HepG2 (cell line): ENCODE measurements around the gene ADPRS. TPM values are rescaled to one million over a fixed set of nuclear protein-coding genes. Genes with fewer than 3 reads are reported as not detected.

ENCODE experiments used
- ATAC-seq: fragments of 200-7000 bp; cut with Tn5 transposase; 3 replicates; pipeline ENCODE4 v1.9.1; 2020; ENCODE audit warnings: mild to moderate bottlenecking, moderate library complexity
- BruUV-seq: library from RNA; stranded (reverse); fragments of 400-500 nt; replicated peaks from 2 replicates; lab custom pipeline; 2021; lab: Mats Ljungman, UMichigan
- CTCF ChIA-PET: fragments of 300-600 bp; formaldehyde crosslinking; extraction: SDS; loops from one replicate; lab custom pipeline; 2021; ENCODE audit warnings: low total read pairs, inconsistent platforms, low intra/inter-chr PET ratio; lab: Yijun Ruan, JAX
- POLR2A ChIA-PET: fragments of 350-600 bp; sonication (Branson Sonifier 250); formaldehyde crosslinking; loops from one replicate; lab custom pipeline; 2020; ENCODE audit warnings: antibody characterized with exemption, inconsistent platforms; lab: Yijun Ruan, JAX
- DNase-seq: peaks from one replicate; pipeline ENCODE4 v3.0.0-alpha.2; 2015; ENCODE audit warnings: low spot score
- FAIRE-seq: peaks from 3 replicates; lab custom pipeline; 2011; peaks lifted over from hg19 to GRCh38; lab: Jason Lieb, UNC
- H2AFZ ChIP-seq: one replicate; pipeline ENCODE4 v1.6.1; 2011; ENCODE audit warnings: low read length, inconsistent platforms
- H3K27ac ChIP-seq: fragments of 300-600 bp; 3 replicates; pipeline ENCODE4 v1.8.0; 2011; ENCODE audit warnings: mixed run types, mild to moderate bottlenecking, mixed read lengths, low read length, inconsistent platforms; ENCODE audit not compliant: insufficient read depth; ENCODE audit errors: extremely low read length
- H3K27me3 ChIP-seq, 2 experiments: fragments of 200-600 bp in 1 of 2; 2 replicates in 1 of 2; 3 replicates in 1 of 2; pipeline versions ENCODE4 v1.6.0 to v1.8.0; 2011; ENCODE audit warnings: low read length in 2 of 2, mild to moderate bottlenecking in 2 of 2, moderate library complexity in 2 of 2, inconsistent platforms in 1 of 2; ENCODE audit not compliant: insufficient read depth in 2 of 2, control insufficient read depth in 1 of 2
- H3K36me3 ChIP-seq, 2 experiments: fragments of 200-600 bp in 1 of 2; replicated peaks in 1 of 2; 2 replicates in 1 of 2; 3 replicates in 1 of 2; pipeline versions ENCODE4 v1.5.1 to v1.8.0; 2011; ENCODE audit warnings: low read length in 2 of 2, inconsistent platforms in 1 of 2; ENCODE audit not compliant: insufficient read depth in 2 of 2, control insufficient read depth in 1 of 2
- H3K4me1 ChIP-seq: 2 replicates; pipeline ENCODE4 v1.5.1; 2012; ENCODE audit warnings: low read length, inconsistent platforms; ENCODE audit not compliant: insufficient read depth
- H3K4me2 ChIP-seq: 2 replicates; pipeline ENCODE4 v1.6.0; 2011; ENCODE audit warnings: low read depth, low read length, inconsistent platforms
- H3K4me3 ChIP-seq, 3 experiments: fragments of 200-600 bp in 1 of 3; sonication (generic), shearing (Covaris generic) in 1 of 3; replicated peaks in 1 of 3; 2 replicates each; pipeline ENCODE4 v1.5.1; 2011 to 2016; ENCODE audit warnings: low read length in 3 of 3, inconsistent platforms in 2 of 3, low read depth in 2 of 3, mild to moderate bottlenecking in 2 of 3, control low read depth in 1 of 3, mixed read lengths in 1 of 3; ENCODE audit not compliant: insufficient read depth in 1 of 3
- H3K79me2 ChIP-seq: one replicate; pipeline ENCODE4 v1.6.1; 2011; ENCODE audit warnings: low read length, inconsistent platforms; ENCODE audit not compliant: insufficient read depth
- H3K9ac ChIP-seq: 2 replicates; pipeline ENCODE4 v1.6.0; 2011; ENCODE audit warnings: mild to moderate bottlenecking, low read depth, low read length, inconsistent platforms; ENCODE audit not compliant: insufficient read depth
- H3K9me3 ChIP-seq: 2 replicates; pipeline ENCODE4 v1.5.1; 2012; ENCODE audit warnings: mild to moderate bottlenecking, low read length
- H4K20me1 ChIP-seq: 2 replicates; pipeline ENCODE4 v1.6.0; 2011; ENCODE audit warnings: inconsistent platforms, mild to moderate bottlenecking, low read length, moderate library complexity; ENCODE audit not compliant: insufficient read depth
- ARID2 ChIP-seq: sonication (generic); formaldehyde crosslinking; IDR thresholded peaks from 2 replicates; pipeline ENCODE4 v1.8.1; 2022; ENCODE audit warnings: mild to moderate bottlenecking, missing genetic modification reagents, borderline replicate concordance
- ATF7 ChIP-seq, 2 experiments: fragments of 450-650 bp in 1 of 2; sonication (generic) in 1 of 2; formaldehyde crosslinking in 1 of 2; IDR thresholded peaks; 2 replicates each; pipeline versions ENCODE4 v1.4.0 to v1.6.1; 2016 to 2020; ENCODE audit warnings: antibody characterized with exemption in 1 of 2, mild to moderate bottlenecking in 1 of 2, missing genetic modification reagents in 1 of 2
- CBX2 ChIP-seq, 2 experiments: fragments of 200-600 bp in 1 of 2; sonication (generic); formaldehyde crosslinking in 1 of 2; IDR thresholded peaks; 2 replicates each; pipeline versions ENCODE4 v1.7.0 to v1.8.1; 2018 to 2022; ENCODE audit warnings: low read depth in 2 of 2, low read length in 1 of 2, mild to moderate bottlenecking in 1 of 2, missing genetic modification reagents in 1 of 2
- ETV6 ChIP-seq: sonication (generic); formaldehyde crosslinking; conservative IDR thresholded peaks from 2 replicates; pipeline ENCODE4 v1.4.0; 2020; ENCODE audit warnings: missing genetic modification reagents
- HDAC1 ChIP-seq: sonication (generic); formaldehyde crosslinking; IDR thresholded peaks from 2 replicates; pipeline ENCODE4 v1.5.1; 2020; ENCODE audit warnings: mild to moderate bottlenecking, missing genetic modification reagents
- HIVEP1 ChIP-seq: sonication (generic); formaldehyde crosslinking; IDR thresholded peaks from 2 replicates; pipeline ENCODE4 v1.4.0; 2020; ENCODE audit warnings: mild to moderate bottlenecking, missing genetic modification reagents
- MED8 ChIP-seq: sonication (generic); formaldehyde crosslinking; IDR thresholded peaks from 2 replicates; pipeline ENCODE4 v1.8.1; 2023; ENCODE audit warnings: mild to moderate bottlenecking, missing genetic modification reagents; ENCODE audit not compliant: insufficient replicate concordance
- TBX2 ChIP-seq: sonication (generic); formaldehyde crosslinking; IDR thresholded peaks from 2 replicates; pipeline ENCODE4 v1.5.0; 2020; ENCODE audit warnings: missing genetic modification reagents, mild to moderate bottlenecking, borderline replicate concordance
- TCF7 ChIP-seq: sonication (generic); IDR thresholded peaks from 2 replicates; pipeline ENCODE4 v1.6.1; 2016; ENCODE audit warnings: antibody characterized with exemption, low read depth
- TOPORS ChIP-seq: sonication (generic); formaldehyde crosslinking; IDR thresholded peaks from 2 replicates; pipeline ENCODE4 v1.8.0; 2023; ENCODE audit warnings: mild to moderate bottlenecking, missing genetic modification reagents
- ZBTB44 ChIP-seq: sonication (generic); formaldehyde crosslinking; IDR thresholded peaks from 2 replicates; pipeline ENCODE4 v1.4.0; 2020; ENCODE audit warnings: missing genetic modification reagents
- ZFP36L1 ChIP-seq: sonication (generic); formaldehyde crosslinking; IDR thresholded peaks from 2 replicates; pipeline ENCODE4 v1.8.0; 2022; ENCODE audit warnings: mild to moderate bottlenecking, missing genetic modification reagents, moderate library complexity
- ZIK1 ChIP-seq: sonication (generic); formaldehyde crosslinking; IDR thresholded peaks from 2 replicates; pipeline ENCODE4 v1.5.0; 2020; ENCODE audit warnings: mild to moderate bottlenecking, low read depth, missing genetic modification reagents, borderline replicate concordance
- ZNF121 ChIP-seq: sonication (generic); formaldehyde crosslinking; IDR thresholded peaks from 2 replicates; pipeline ENCODE4 v1.5.0; 2020; ENCODE audit warnings: mild to moderate bottlenecking, missing genetic modification reagents
- ZNF547 ChIP-seq: sonication (generic); formaldehyde crosslinking; IDR thresholded peaks from 2 replicates; pipeline ENCODE4 v1.5.1; 2020; ENCODE audit warnings: mild to moderate bottlenecking, missing genetic modification reagents
- ZNF589 ChIP-seq: sonication (generic); formaldehyde crosslinking; conservative IDR thresholded peaks from 2 replicates; pipeline ENCODE4 v1.8.0; 2022; ENCODE audit warnings: mild to moderate bottlenecking, moderate library complexity, missing genetic modification reagents
- ZNF777 ChIP-seq: sonication (generic); formaldehyde crosslinking; IDR thresholded peaks from 2 replicates; pipeline ENCODE4 v1.4.0; 2020; ENCODE audit warnings: missing genetic modification reagents
- ZNF850 ChIP-seq: sonication (generic); formaldehyde crosslinking; conservative IDR thresholded peaks from 2 replicates; pipeline ENCODE4 v1.9.0; 2021; ENCODE audit warnings: mild to moderate bottlenecking, missing genetic modification reagents
- ZSCAN29 ChIP-seq: sonication (generic); formaldehyde crosslinking; conservative IDR thresholded peaks from 2 replicates; pipeline ENCODE4 v1.4.0; 2020; ENCODE audit warnings: mild to moderate bottlenecking, missing genetic modification reagents
- WGBS: methylation state at CpG from one replicate; pipeline ENCODE4 v1.1.6; 2017; ENCODE audit warnings: low lambda C conversion rate; 5-methylcytosine and 5-hydroxymethylcytosine counted together
- in situ Hi-C: cut with HindIII; loops from 2 replicates; pipeline ENCODE4 v1.10.0; 2017; ENCODE audit warnings: low pct_unique_long_range_greater_than_20kb; ENCODE audit not compliant: extremely low pct_ligation_motif_present
- intact Hi-C: fragments of 100-400 bp; cut with micrococcal nuclease; formaldehyde crosslinking; loops from one replicate; pipeline ENCODE4 v1.10.0; 2022; ENCODE audit not compliant: unreplicated experiment
- polyA plus RNA-seq, 8 experiments: library from polyadenylated mRNA; depleted of rRNA in 3 of 8; stranded (reverse) in 7 of 8; unstranded in 1 of 8; fragments of >200 nt; fragmentation: Illumina TruSeq in 4 of 8; extraction: Trizol in 4 of 8; gene quantifications; 2 replicates each; pipeline versions ENCODE4 v1.2.1 to v1.2.3, GENCODE V29; 2011 to 2016; ENCODE audit warnings: low read depth in 4 of 8, missing spikeins in 1 of 8, mixed read lengths in 1 of 8; ENCODE audit not compliant: insufficient read depth in 1 of 8
- total RNA-seq, 5 experiments: library from RNA; depleted of rRNA; stranded (reverse); fragments of >200 nt; fragmentation: Illumina TruSeq; extraction: Trizol; gene quantifications; 2 replicates each; pipeline ENCODE4 v1.2.3, GENCODE V29; 2016; ENCODE audit warnings: low read depth in 1 of 5
- TF ChIP-seq, protein P1 (sequence below): IDR thresholded peaks from 2 replicates; pipeline ENCODE4 v1.6.1; 2016; ENCODE audit warnings: missing biosample characterization, missing genetic modification reagents, low read depth

ADPRS gene
- total and polyA plus RNA-seq, 2 of the 13 experiments (the other 11 are each of a cell fraction or from before 2014, with no cell fraction given) = 30.6 to 36.4 TPM

- H3K4me3 ChIP-seq = no peak overlapping the region
- ChIA-PET CTCF (no interaction called here), POLR2A (no interaction called here)
- H3K9me3 ChIP-seq = no peaks in the 10 kb centered on the region
- DNase-seq = no peak
- H4K20me1 ChIP-seq = no peaks in the 10 kb centered on the region
- 0 out of 2 replicates have a peak, but pooled peaks cover 7% of the 10 kb centered on the region for H3K4me1 ChIP-seq
- in situ Hi-C loops = no loop called here
- no peak overlapping the region for H3K4me2 ChIP-seq
- H3K9ac ChIP-seq = no peak overlapping the region
- no peak for ATAC-seq
- no peak overlapping the region for H3K27ac ChIP-seq
- TF ChIP-seq ZNF850 (no peak), ZNF121 (CRISPR knock-in tag) (no peak), ZNF589 (no peak), HDAC1 (CRISPR knock-in tag) (no peak), HIVEP1 (no peak), ZIK1 (CRISPR knock-in tag) (no peak), ATF7 (IDR thresholded peaks at IDR 0.05) (no peak), ATF7 (CRISPR knock-in tag; IDR thresholded peaks at IDR 0.05) (no peak), ETV6 (CRISPR knock-in tag) (no peak), MED8 (no peak), ARID2 (CRISPR knock-in tag) (no peak), ZNF777 (CRISPR knock-in tag) (no peak), TCF7 (no peak), ZSCAN29 (CRISPR knock-in tag) (no peak), ZBTB44 (CRISPR knock-in tag) (no peak), ZNF547 (CRISPR knock-in tag) (no peak), ZFP36L1 (CRISPR knock-in tag) (no peak), TOPORS (no peak), TBX2 (CRISPR knock-in tag) (no peak), CBX2 (IDR thresholded peaks at IDR 0.05; ENCODE audit: low read depth, low read length) (no peak), CBX2 (CRISPR knock-in tag; IDR thresholded peaks at IDR 0.05; ENCODE audit: low read depth) (no peak)
- TF ChIP-seq, protein P1, sequence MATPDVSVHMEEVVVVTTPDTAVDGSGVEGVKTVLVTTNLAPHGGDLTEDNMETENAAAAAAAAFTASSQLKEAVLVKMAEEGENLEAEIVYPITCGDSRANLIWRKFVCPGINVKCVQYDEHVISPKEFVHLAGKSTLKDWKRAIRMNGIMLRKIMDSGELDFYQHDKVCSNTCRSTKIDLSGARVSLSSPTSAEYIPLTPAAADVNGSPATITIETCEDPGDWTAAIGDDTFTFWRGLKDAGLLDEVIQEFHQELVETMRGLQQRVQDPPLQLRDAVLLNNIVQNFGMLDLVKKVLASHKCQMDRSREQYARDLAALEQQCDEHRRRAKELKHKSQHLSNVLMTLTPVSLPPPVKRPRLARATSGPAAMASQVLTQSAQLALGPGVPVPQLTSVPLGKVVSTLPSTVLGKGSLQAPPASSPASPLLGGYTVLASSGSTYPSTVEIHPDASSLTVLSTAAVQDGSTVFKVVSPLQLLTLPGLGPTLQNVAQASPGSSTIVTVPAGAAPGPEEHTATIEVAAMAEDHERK (CRISPR knock-in tag) = no peak
- no peak overlapping the region for H2AFZ ChIP-seq
- BruUV-seq = no TSS peak
- H3K36me3 ChIP-seq = no peaks in the 10 kb centered on the region
- intact Hi-C loops = no loop called here
- FAIRE-seq = no peak
- 0% methylated on average over 3 of the region's 3 CpGs for WGBS
- H3K27me3 ChIP-seq = peaks cover 0 to 2% of the 10 kb centered on the region in 2 experiments; a peak in 1 of 5 replicates
- no peaks in the 10 kb centered on the region for H3K79me2 ChIP-seq
Measured at GRCh38 chr1:36081926-36082485, 6.7 kb upstream of the ADPRS start.
